ENCODE data around the gene CHCHD6.
"Not testable (repeated sequence)": the region's sequence is repeated elsewhere in the genome, so short reads cannot be mapped to it uniquely, and the experiment has no call there.

Gene CHCHD6

DNA sequence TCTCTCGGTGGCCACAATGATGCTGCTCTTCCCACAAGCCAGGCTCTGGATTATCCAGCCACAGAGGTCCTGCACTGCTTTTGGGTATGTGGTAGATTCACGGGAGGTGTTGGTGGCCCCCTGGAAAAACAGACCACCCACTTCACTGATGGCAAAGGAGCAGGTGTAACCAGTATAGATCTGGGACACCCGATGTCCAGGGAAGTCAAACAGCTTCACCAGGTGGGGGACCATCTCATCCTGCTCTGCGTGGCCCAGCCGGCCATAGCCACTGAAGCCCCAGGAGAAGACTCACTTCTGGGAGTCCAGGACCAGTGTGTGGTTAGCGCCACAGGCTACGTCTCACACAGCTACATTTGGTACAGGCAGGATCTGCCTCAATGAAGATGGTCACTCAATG is 62.6 kb downstream of the CHCHD6 start:
- DNase-seq (ENCODE audit: low spot score), result no peak

DNA sequence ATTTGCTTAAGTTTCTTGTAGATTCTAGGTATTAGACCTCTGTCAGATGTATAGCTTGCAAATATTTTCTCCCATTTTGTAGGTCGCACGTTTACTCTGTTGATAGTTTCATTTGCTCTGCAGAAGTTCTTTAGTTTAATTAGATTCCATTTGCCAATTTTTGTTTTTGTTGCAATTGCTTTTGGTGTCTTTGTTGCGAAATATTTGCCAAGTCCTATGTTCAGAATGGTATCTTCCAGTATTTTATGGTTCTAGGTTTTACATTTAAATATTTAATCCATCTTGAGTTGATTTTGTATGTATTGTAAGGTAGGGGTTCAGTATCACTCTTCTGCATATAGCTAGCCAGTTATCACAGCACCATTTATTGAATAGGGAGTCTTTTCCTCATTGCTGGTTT is 64.9 kb downstream of the CHCHD6 start:
- DNase-seq (ENCODE audit: low spot score), result no peak

DNA sequence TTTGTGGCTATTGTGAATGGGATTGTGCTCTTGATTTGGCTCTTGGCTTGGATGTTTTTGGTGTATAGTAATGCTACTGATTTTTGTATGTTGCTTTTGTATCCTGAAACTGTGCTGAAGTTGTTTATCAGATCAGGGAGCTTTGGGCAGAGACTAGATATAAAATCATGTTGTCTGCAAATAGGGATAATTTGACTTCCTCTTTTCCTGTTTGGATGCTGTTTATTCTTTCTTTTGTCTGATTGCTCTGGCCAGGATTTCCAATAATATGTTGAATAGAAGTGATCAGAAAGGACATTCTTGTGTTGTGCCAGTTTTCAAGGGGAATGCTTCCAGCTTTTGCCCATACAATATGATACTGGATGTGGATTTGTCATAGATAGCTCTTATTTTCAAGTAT is 66.1 kb downstream of the CHCHD6 start:
- DNase-seq (ENCODE audit: low spot score), result no peak

DNA sequence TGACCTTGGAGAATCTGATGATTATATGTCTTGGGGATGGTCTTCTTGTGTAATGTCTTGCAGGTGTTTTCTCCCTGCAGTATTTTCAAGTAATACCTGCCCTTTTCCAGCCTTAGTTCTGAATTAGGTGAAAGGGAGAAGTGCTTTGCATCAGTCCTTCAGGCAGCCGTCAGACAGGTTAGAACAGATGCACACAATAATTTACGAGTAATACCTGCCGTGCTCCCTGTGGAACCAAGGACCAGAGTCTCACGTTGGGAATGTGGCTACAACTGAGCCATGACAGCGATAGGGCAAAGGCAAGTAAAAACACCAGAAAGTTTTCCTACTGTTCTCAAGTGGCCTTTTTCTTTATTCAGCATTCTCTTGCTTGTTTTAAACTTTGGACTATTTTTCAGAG is 69.1 kb downstream of the CHCHD6 start:
- no peak for DNase-seq (ENCODE audit: low spot score)

DNA sequence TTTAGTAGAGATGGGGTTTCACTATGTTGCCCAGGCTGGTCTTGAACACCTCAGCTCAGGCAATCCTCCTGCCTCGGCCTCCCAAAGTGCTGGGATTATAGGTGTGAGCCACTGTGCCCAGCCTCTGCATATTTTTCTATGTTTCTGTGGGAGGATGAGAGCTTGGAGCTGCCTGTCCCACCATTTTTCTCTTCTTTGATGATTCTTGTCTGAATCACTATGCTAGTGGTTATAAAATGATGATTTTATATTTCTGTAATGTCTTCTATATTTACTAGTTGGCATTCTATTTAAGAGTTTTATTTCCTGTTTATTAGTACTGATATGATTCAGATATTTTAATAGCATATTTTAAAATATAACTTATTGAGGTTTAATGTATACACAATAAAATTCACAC is 69.7 kb downstream of the CHCHD6 start:
- DNase-seq (ENCODE audit: low spot score), result no peak

DNA sequence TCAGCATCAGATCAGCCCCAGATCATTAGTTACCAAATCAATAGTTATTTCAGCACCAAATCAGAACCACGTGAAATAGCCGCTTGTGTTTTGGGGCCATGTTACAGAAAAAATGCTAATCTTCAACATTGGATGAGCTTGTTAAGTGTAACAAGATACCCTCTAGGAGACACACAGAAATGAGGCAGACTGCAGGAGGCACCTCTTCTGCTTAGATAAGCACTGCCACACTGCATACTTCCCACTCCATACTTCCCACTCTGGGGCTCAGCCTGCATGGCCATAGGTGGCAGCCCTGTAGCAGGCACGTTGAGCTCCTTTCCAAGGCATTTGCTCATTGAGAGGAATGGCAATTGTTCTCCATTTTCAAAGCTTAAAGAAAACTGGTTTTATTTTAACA is 73.3 kb downstream of the CHCHD6 start:
- DNase-seq (ENCODE audit: low spot score), result no peak

DNA sequence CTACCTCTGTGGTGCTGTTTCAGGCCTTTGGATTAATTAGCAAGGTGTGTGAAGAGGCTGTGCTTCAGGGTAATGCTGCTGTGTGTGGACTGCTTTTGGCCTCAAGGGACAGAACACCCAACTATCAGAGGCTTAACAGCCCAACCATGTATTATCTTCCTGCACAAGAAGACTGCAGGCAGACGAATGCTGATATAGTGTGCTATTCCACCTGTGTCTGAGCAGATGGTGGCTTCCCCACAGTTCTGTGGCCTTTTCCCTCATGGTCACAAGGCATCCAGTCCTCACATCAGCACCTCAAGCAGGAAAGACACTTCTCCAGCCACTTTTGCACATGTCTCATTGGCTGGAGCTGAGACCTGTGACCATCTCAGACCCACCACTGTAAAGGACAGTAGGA is 76.6 kb downstream of the CHCHD6 start:
- no peak for DNase-seq (ENCODE audit: low spot score)

DNA sequence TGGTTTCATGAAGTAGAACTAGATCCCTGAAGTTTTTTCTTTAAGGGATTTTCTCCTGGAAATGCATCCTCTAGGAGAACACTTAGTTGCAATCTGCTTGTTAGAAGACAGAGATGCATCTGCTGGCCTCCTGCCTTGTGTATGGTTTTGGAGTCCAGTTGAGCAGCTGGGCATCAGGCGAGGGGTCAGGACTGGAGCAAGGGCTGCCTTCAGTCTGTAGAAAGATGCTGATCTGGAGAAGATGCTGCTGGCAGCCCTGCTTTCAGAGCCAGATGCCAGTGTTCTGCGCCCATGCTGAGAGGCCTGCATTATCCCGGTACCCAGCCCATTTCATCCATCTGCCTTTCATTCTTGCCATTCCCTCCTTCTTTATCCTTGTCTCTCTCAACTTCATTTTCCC is 77.4 kb downstream of the CHCHD6 start:
- no peak for DNase-seq (ENCODE audit: low spot score)

DNA sequence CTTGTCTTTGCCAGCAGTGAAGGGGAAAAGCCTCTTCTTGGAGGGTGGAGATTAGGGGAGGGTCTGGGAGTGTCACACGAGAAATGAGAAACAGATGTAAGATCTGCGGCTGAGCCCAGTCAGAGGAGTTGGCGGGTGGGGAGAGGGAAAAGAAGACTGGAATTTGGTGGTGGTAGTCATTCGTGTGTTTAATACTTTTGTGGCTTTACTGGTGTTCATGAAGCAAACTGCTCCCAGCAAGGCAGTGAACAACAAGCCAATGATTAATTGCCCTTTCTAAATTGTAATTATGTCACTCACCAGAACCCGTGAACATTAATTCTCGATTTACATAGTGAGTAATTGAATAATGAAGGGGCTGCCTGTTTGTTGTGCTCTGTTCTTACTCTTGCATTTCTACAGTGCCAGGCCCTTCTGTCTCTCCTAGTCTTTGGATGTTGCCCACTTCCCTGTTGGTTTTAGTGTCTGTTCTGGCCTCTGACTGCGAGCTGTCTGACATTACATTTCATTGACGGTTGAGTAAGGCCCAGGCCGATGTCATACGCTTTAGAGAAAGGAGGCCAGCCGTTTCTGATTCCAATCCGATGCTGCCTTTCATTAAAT is 78.0 kb downstream of the CHCHD6 start:
- DNase-seq (ENCODE audit: low spot score), result no peak

DNA sequence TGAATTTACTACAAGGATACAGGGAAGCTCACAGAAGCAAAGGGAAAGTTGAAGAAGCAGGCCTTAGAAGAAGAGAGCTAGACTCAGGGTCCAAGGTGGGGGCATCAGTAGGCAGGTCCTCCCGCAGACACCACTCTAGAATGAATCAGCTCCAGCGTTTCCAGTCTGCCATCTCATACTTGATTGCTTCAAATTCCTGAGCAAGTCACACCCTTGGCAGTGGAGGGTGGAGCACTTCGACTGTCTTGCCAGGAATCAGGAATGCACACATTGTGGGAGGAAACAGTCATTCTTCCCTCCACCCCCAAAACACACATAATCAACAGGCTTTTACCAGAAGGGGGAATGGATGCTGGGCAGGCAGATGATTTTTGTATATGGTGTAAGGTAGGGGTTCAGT is 78.5 kb downstream of the CHCHD6 start:
- no peak for DNase-seq (ENCODE audit: low spot score)

DNA sequence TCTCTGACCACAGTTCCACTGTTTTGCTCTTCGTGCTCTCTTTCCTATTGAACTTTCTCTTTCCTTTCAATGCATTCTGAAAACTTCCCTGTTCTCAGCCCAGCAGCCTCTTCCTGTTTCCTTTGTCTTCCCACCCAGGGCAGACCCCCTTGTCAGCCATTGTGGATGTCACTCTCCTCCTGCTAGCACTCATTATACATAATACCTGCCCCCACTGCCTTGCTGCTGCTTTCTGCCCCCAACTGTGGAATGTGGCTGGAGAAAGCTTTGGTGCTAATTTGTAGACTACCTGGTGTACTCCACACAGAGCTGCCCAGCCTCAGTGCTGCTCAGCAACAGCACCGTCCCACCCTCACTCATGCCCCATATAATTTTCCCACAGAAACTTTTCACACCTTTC is 80.2 kb downstream of the CHCHD6 start:
- DNase-seq (ENCODE audit: low spot score), result no peak

DNA sequence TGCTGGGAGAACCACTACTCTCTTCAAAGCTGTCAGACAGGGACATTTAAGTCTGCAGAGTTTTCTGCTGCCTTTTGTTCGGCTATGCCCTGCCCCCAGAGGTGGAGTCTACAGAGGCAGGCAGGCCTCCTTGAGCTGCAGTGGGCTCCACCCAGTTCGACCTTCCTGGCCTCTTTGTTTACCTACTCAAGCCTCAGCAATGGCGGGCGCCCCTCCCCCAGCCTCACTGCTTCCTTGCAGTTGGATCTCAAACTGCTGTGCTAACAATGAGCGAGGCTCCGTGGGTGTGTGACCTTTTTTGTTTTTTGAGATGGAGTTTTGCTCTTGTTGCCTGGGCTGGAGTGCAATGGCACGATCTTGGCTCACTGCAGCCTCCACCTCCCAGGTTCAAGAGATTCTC is 87.3 kb downstream of the CHCHD6 start:
- DNase-seq (ENCODE audit: low spot score), result not testable (repeated sequence)

DNA sequence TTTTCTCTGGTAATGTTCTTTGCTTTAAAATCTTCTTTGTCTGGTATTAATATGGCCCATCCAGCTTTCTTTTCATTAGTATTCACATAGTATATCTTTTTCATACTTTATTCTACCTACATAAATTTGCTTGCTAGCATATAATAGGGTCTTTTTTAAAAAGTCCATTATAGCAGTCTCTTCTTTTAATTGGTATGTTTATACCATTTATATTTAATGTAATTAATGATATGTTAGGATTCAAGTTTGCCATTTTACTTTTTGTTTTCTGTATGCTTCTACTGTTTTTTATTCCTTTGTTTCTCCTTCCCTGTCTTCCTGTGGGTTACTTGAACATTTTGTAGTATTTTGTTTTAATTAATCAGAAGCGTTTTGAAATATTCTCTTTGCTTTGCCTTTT is 89.0 kb downstream of the CHCHD6 start:
- DNase-seq (ENCODE audit: low spot score), result no peak

DNA sequence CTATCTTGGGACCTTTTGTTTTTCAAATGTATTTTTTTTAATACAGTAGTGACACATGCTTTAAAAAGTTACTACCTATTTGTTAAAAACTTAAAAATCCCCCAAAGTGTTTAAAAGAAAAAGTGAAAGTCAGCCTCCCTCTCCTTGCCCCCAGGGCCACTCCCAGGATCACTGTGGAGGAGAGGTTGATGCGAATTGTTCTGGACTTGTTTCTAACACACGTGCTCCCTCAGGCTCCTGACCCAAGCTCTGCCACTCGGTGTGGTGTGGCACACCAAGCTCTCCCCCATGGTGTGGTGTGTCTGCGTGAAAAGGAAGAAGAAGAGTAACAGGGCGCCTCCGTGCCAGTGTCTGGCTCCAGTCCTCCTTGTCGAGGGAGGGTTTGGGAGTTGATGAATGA is 93.5 kb downstream of the CHCHD6 start:
- no peak for DNase-seq (ENCODE audit: low spot score)

DNA sequence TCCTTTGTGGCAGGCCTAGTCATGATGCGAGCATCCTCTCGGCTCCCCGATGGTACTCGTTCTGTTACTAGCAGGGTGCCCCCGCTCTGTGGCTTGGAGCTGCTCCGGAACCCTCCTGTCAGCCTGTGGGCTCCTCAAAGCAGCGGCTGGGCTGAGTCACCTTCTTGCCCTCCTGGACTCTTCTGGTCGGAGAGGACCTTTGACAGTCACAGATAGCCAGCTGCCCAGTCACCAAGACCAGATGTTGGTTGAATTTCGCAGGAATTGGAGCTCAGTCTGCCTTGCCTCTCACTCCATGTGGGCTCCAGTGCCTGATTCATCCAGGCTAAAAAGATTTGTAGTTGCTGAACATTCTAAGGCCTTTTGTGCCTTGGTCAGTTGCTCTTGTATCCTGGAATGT is 94.5 kb downstream of the CHCHD6 start:
- DNase-seq (ENCODE audit: low spot score), result no peak

DNA sequence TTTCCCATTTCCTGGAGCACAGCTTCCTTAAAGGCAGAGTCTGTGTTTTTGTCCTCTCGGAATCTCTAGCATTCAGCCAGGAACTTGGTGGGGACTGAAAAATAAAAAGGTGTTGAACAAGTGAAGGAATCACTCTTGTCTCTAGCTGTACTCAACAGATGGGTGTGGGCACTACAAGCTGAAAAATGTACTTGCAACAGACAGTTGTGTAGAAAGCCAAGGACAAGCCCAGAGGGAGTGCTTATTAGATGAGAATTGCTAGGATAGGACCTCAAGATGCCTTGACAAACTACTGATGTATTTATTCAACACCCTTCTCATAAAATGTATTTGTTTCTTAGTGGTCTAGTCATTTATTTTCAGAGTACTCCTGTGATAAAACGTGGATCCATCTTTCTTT is 95.1 kb downstream of the CHCHD6 start:
- DNase-seq (ENCODE audit: low spot score), result no peak

DNA sequence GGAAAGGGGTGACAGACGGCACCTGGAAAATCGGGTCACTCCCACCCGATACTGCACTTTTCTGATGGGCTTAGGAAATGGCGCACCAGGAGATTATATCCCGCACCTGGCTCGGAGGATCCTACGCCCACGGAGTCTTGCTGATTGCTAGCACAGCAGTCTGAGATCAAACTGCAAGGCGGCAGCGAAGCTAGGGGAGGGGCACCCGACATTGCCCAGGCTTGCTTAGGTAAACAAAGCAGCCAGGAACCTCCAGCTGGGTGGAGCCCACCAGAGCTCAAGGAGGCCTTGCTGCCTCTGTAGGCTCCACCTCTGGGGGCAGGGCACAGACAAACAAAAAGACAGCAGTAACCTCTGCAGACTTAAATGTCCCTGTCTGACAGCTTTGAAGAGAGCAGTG is 97.3 kb downstream of the CHCHD6 start:
- DNase-seq (ENCODE audit: low spot score), result not testable (repeated sequence)

DNA sequence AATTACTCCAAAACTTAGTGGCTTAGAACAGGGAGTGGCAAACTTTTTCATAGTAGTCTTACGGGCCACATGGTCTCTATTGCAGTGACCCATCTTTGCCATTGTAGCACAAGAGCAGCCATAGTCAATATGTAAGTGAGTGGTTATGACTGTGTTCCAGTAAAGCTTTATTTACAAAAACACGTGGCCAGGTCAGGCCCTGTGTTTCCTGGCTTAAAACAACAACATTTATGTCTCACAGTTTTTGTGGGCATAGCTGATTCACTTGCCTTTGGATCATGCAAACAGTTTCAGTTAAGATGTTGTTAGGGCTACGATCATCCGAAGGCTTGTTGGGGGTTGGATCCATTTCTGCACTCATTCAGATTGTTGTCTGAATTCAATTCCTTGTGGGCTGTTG is 103.8 kb downstream of the CHCHD6 start:
- DNase-seq (ENCODE audit: low spot score), result no peak

DNA sequence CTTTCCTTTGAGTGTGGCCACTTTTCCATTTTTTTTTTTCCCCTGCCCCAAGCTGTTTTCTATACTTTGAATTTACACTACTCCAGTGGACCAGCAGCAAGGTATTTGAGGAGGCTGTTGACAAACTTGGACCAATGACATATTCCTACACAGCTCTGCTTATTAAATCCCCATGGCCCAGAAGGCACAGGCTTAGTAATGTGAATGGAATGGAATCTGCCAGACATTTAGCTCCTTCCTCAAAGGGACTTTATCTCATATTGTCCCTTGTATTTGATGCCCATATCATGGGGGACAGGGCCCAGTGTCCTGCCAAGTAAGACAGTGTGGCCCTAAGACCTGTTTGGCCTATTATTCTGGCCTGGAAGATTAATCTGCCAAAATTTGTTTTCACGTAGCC is 107.5 kb downstream of the CHCHD6 start:
- DNase-seq (ENCODE audit: low spot score), result no peak

DNA sequence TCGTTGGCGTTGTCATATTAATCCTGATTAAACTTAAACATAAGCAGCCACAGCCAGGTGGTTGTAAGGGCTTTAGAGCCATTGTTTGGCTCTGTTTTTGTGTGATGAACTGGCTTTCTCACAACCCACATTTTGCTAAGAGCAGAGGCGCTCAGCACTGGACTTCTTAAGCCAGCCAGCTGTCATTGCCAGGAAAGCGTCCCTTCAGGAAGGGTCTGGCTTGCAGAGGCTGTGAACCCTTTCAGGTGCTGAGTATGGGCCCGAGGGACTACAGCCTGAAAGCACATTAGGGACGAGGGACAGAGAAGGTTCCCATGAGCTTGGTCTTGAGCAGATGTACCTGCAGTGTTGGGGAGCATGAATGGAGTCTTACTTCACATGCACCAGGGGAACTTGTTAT is 112.3 kb downstream of the CHCHD6 start:
- DNase-seq (ENCODE audit: low spot score), result no peak

DNA sequence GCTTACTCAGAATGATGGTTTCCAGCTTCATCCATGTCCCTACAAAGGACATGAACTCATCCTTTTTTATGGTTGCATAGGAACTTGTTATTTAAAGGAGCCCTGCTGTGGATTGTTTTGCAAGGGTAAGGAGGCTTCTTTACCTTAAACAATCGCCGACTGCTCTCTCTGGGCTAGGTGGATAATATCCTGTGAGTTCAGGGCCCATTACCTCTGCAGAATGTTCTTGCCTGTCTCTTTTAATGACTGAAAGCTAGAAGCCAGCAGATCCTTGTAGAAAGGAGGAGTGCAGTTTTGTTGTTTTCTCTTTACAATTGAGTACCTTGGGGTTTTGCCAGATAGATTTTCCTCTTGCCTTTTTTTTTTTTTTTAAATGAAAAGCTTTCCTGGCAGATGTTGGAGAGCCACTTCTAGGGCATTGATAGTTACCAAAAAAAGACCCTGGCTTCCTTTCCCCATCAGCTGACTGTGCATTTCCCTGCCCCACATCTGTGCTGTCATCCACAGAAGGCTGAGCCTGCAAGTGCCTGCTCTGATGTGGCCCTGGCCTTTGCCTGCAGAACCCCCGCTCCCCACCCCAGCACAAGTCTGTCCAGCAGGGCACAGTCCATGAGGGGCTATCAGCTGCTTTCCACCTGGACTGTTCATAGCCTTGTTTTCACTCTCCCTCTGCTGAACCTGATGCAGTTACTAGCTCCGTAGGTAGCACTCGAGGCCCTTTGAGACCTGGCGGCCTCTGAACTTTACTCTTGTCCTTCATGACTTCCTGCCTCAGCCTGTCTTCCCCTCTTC is 113.1 kb downstream of the CHCHD6 start:
- DNase-seq (ENCODE audit: low spot score), result no peak

DNA sequence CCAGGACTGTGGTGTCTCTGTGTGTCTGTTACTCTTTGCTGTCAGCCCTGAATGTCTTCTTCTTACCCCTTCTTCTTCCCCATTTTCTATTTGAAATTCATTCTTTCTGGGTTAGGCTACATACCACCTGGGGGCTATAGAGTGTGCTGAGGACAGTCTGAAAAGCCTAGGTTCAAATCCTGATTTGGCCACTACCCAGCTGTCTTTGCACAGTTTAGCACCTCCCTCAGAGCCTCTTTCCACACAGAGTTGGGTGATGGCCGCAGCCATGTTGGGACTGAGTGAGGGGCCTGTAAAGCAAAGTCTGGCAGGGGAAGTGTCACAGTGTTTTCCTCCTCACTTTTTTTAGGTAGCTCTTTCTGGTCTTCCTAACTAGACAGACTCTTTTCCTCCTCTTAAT is 113.7 kb downstream of the CHCHD6 start:
- no peak for DNase-seq (ENCODE audit: low spot score)

DNA sequence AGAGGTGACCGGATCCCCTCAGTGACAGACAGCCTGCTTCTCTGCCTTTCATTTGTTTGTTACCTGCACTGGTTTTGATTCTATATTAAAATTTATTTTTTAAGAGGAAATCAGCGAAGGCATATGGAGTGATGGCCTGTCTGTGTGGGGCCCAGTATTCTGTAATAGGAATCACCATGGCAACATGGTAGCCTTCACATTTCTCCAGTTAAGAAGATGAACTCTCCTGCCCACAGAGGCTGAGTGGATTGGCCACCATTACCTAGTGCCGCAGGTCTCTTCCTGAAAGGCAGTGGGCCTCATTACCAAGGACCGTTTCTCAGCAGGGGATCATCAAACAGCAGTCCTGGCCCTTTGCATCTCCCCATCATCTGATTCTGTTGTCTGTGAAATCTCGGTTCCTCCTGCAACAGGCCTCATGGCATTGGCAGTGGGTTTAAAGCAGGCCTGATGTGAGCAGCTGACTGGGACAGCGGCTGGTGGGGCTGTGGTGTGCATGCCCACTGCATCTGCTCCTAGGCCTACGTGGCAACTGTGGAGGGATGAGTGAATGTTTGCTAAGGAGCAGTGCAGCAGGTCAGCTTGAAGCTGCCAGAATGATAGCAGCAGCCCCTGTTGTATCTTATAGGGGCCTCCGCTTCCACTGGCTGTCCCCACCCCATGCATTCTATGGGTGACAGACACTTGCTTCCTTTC is 114.5 kb downstream of the CHCHD6 start:
- DNase-seq (ENCODE audit: low spot score), result no peak

DNA sequence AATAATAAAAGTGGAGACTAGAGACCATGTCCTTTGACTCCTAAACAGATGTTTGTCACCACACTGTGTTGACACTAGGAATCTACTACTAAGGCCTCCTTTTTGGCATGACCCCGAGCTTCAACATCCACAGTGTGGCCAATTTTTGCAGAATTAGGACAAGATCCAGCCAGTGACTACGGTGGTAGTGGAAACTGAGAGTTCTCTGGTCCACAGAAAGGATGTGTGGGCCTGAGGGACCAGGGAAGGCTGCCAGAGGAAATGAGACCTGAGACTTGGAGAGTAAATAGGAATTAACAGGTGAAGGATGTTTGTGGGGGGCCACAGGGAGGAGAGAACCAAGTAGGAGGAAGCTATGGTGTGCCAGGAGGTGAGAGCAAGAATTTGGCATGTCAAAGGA is 122.7 kb downstream of the CHCHD6 start:
- DNase-seq (ENCODE audit: low spot score), result no peak

Measured in left forelimb (tissue), 1 donor.